Activated CD4-positive, alpha-beta T cell treated with anti-CD3 and anti-CD28 coated beads, Interleukin-2, amount 10 ng/mL, durations not matched to agents 7 days and 5 days (primary cell): Measurements from ENCODE around the gene UBE2D2. TPM values are rescaled to one million over a fixed set of nuclear protein-coding genes. Genes with fewer than 3 reads are reported as not detected.

Source experiments
- CTCF ChIA-PET: fragments of 350-600 bp; sonication (Branson Sonifier 250); formaldehyde crosslinking; loops from one replicate; lab custom pipeline; 2021; ENCODE audit warnings: antibody characterized with exemption; lab: Charles Lee
- POLR2A ChIA-PET: fragments of 350-600 bp; sonication (Branson Sonifier 250); formaldehyde crosslinking; loops from one replicate; lab custom pipeline; 2021; ENCODE audit warnings: antibody characterized with exemption; lab: Charles Lee
- DNase-seq: peaks from one replicate; pipeline ENCODE4 v3.0.0-alpha.2; 2020
- H3K27ac Mint-ChIP-seq: one replicate; pipeline ENCODE4 v1.8.0; 2021; ENCODE audit warnings: mild to moderate bottlenecking, moderate library complexity, mixed read lengths
- H3K27me3 Mint-ChIP-seq: one replicate; pipeline ENCODE4 v1.8.0; 2021; ENCODE audit warnings: mixed read lengths
- H3K36me3 Mint-ChIP-seq: one replicate; pipeline ENCODE4 v1.8.0; 2021; ENCODE audit warnings: low read depth, mixed read lengths
- H3K4me1 Mint-ChIP-seq: one replicate; pipeline ENCODE4 v1.8.0; 2021; ENCODE audit warnings: mixed read lengths
- H3K4me3 Mint-ChIP-seq: one replicate; pipeline ENCODE4 v1.8.0; 2021; ENCODE audit warnings: mild to moderate bottlenecking, moderate library complexity, mixed read lengths
- H3K9me3 Mint-ChIP-seq: one replicate; pipeline ENCODE4 v1.8.0; 2021; ENCODE audit warnings: mixed read lengths
- total RNA-seq, 2 experiments: library from RNA; stranded (reverse); gene quantifications; one replicate each; pipeline ENCODE4 v1.2.3, GENCODE V29; 2021

Gene UBE2D2
- total RNA-seq, 2 experiments from 2014 or later = 231 to 265 TPM

DNA sequence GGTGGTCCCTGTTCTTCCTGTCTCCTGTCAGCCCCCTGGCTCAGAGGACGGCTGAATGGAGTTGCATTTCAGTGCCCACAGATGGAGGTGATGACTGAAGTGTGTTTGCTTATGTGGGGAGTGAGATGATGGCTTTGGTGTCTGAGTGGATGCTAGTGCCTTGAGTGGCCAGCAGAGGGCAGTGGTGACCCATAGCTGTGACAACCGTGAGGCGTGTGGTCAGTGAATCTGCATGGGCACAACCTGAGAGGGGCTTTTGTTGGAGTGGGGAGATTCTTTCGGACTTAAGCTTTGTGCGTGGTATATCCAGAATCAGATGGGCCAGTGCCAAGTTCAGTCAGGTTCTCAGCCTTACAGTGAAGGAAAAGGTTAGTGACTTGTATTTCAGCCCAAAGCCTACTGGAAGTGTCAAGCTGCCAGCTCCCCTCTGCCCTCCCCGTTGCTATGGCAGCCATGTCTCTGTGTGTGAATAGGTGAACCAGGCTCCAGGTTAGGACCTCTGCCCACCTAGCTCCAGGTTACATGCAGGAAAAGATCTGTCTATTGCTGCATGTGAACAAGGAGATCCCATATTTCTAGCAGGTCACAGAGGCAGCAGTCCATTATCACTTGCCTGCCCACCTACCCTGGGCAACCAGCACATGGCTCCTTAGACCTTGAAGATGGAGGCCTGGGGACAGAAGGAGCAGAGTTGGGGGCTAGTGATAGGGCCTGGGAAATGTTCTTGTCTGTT lies 72.3 kb downstream of the UBE2D2 start:
- peaks cover 16% of the 10 kb centered on the region for H3K36me3 Mint-ChIP-seq
- no peak overlapping the region for H3K4me3 Mint-ChIP-seq
- H3K4me1 Mint-ChIP-seq = peaks cover 49% of the 10 kb centered on the region
- no peaks in the 10 kb centered on the region for H3K9me3 Mint-ChIP-seq
- H3K27ac Mint-ChIP-seq = no peak overlapping the region
- ChIA-PET CTCF (interaction anchor here (0.5 to 7.8 kb wide), 20 partner anchors 9 to 481 kb away, joined by 3 to 54 read pairs (median 4); partner anchors contain the start of gene PURA), POLR2A (interaction anchor here (1.1 kb wide), 1 partner anchor 56 kb away, joined by 5 read pairs; no protein-coding TSS in a partner anchor)
- DNase-seq = peak; percentile 69
- H3K27me3 Mint-ChIP-seq = no peaks in the 10 kb centered on the region

DNA sequence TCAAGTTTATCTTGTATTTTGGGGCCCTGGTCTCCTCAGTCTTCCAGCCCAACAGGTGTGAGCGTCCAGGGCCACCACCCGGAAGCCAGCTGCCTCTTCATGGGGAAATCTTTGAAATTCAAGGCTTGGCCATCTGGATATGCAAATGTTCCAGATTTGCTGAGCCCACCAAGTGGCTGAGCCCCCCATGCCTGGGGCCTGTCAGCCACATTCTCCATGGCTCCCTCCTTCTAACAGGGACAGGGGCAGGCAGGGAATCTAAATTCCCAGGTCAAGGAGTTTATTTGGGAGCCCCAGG lies 72.8 kb downstream of the UBE2D2 start:
- no peaks in the 10 kb centered on the region for H3K27me3 Mint-ChIP-seq
- H3K9me3 Mint-ChIP-seq = no peaks in the 10 kb centered on the region
- peaks cover 15% of the 10 kb centered on the region for H3K36me3 Mint-ChIP-seq
- H3K27ac Mint-ChIP-seq = no peak overlapping the region
- no peak overlapping the region for H3K4me3 Mint-ChIP-seq
- no peak for DNase-seq
- peaks cover 53% of the 10 kb centered on the region for H3K4me1 Mint-ChIP-seq
- CTCF ChIA-PET = interaction anchor here (0.7 to 7.8 kb wide), 21 partner anchors 9 to 480 kb away, joined by 3 to 54 read pairs (median 4); partner anchors contain the start of gene PURA
- POLR2A ChIA-PET = interaction anchor here (1.1 kb wide), 1 partner anchor 56 kb away, joined by 5 read pairs; no protein-coding TSS in a partner anchor

DNA sequence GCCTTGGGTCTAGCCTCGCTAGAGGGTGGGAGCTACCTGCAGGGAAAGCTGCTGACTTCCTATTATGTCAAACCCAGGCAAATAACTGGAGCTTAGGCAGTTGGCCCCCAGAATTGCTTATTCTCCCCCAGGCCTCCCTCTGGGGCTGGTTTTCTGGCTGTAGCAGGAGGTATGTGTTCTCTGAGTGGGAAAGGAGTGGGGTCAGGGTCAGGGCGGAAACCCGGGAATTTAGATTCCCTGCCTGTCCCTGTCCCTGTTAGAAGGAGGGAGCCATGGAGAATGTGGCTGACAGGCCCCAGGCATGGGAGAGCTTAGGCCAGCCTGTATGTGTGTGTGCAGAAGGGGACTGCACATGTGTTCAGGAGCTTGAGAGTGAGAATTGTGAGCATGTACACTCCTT lies 73.4 kb downstream of the UBE2D2 start:
- H3K27ac Mint-ChIP-seq = peak overlapping the region; percentile 20
- H3K9me3 Mint-ChIP-seq = no peaks in the 10 kb centered on the region
- H3K27me3 Mint-ChIP-seq = no peaks in the 10 kb centered on the region
- H3K36me3 Mint-ChIP-seq = peaks cover 12% of the 10 kb centered on the region
- H3K4me1 Mint-ChIP-seq = peaks cover 55% of the 10 kb centered on the region
- DNase-seq = no peak
- ChIA-PET CTCF (interaction anchor here (0.7 to 7.8 kb wide), 16 partner anchors 16 to 212 kb away, joined by 3 to 54 read pairs (median 4); no protein-coding TSS in a partner anchor), POLR2A (interaction anchor here (1.1 kb wide), 1 partner anchor 55 kb away, joined by 5 read pairs; no protein-coding TSS in a partner anchor)
- H3K4me3 Mint-ChIP-seq = no peak overlapping the region

DNA sequence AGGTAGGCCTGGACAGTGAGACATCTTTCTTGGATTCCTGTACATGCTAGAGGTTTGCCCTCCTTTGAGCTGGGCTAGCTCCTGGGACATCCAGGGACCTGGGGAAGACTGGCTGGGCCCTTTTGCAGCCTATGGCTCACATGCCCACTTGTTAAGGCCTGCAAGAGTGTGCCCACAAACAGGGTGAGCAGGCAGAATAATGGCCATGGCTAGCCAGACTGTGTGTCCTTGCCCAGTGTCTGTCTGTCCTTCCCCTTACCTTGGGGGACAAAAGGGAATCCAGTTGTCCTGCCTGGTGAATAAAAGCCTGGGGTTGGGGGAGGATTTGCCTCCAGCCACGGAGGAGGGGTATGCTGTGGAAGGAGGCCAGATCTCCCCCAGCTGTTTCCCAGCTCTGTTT lies 74.1 kb downstream of the UBE2D2 start:
- no peak overlapping the region for H3K4me3 Mint-ChIP-seq

DNA sequence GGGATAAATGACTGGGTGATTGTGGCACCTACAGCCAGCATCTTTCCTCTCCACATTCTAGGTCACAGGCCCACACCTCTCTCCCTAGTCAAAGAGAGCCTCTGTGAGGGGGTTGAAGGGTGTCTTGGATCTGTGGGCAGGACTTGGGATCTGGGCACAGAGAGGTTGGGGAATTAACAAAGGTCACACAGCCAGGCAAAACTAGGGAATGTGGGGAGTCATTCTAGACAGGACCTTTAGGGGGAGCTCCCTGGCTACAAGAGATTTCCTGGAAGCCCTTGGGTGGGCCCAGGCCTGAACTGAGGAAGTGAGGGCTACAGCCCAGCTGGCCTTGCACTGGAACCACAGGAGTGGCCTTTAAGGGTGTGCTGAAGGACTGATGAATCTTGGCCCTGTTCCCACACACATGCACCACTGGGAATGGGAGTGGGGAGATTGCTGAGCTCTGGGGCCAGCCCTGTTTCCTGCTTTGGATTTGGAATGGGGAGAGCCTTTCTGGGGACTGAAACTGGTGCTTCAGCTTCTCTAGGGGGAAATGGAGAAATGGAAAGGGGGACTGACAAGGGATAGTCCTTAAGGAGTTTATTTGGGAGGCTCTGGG lies 74.6 kb downstream of the UBE2D2 start:
- POLR2A ChIA-PET = interaction anchor here (0.8 kb wide), 1 partner anchor 9 kb away, joined by 3 read pairs; no protein-coding TSS in a partner anchor
- Mint-ChIP-seq H3K4me3 (peak overlapping the region; percentile 6), H3K4me1 (peaks cover 53% of the 10 kb centered on the region), H3K9me3 (no peaks in the 10 kb centered on the region), H3K27me3 (no peaks in the 10 kb centered on the region), H3K27ac (peak overlapping the region; percentile 84), H3K36me3 (peaks cover 9% of the 10 kb centered on the region)
- DNase-seq = no peak
- CTCF ChIA-PET = interaction anchor here (0.8 to 7.8 kb wide), 17 partner anchors 9 to 334 kb away, joined by 3 to 54 read pairs (median 4); partner anchors contain the start of gene STING1

More for the DNA sequence above, 74.1 kb downstream of the UBE2D2 start:
- DNase-seq = no peak
- ChIA-PET CTCF (interaction anchor here (0.9 to 7.8 kb wide), 12 partner anchors 8 to 334 kb away, joined by 3 to 54 read pairs (median 4); no protein-coding TSS in a partner anchor), POLR2A (no interaction called here)
- peaks cover 11% of the 10 kb centered on the region for H3K36me3 Mint-ChIP-seq
- no peaks in the 10 kb centered on the region for H3K9me3 Mint-ChIP-seq
- peaks cover 55% of the 10 kb centered on the region for H3K4me1 Mint-ChIP-seq
- no peaks in the 10 kb centered on the region for H3K27me3 Mint-ChIP-seq
- H3K27ac Mint-ChIP-seq = peak overlapping the region; percentile 84

DNA sequence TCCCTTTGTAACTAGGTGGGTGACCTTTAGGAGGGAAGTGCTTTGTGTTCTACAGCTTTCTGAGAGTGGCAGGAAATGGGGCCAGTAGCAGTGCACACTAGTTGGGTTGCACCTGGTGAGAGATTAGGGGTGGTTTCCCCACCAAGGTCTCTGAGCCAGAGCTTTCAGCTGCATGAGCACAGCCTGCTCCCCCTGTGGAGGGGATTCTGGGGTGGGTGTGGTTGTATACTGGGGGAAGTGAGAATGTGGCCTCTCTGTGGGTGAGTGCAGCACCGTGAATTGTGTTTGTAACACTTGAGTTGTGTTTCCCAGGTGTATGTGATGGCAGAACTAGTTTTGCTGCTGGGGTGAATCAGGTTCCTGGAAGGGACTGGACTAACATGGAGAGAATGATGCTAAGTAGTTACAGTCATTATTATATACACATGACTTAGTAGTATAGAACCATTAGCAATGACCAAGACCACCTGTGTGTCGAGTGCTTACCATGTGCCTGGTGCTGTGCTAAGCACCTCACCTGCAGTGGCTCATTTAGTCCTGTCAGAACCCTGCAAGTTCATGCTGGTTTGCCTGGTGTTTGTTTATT lies 75.2 kb downstream of the UBE2D2 start:
- Mint-ChIP-seq H3K9me3 (no peaks in the 10 kb centered on the region), H3K4me1 (peaks cover 51% of the 10 kb centered on the region), H3K27me3 (no peaks in the 10 kb centered on the region), H3K27ac (peak overlapping the region; percentile 84), H3K36me3 (peaks cover 9% of the 10 kb centered on the region), H3K4me3 (peak overlapping the region; percentile 6)
- CTCF ChIA-PET = interaction anchor here (0.6 to 7.8 kb wide), 14 partner anchors 8 to 333 kb away, joined by 3 to 54 read pairs (median 4); partner anchors contain the start of gene STING1
- POLR2A ChIA-PET = interaction anchor here (0.8 kb wide), 1 partner anchor 9 kb away, joined by 3 read pairs; no protein-coding TSS in a partner anchor
- peak; percentile 79 for DNase-seq

DNA sequence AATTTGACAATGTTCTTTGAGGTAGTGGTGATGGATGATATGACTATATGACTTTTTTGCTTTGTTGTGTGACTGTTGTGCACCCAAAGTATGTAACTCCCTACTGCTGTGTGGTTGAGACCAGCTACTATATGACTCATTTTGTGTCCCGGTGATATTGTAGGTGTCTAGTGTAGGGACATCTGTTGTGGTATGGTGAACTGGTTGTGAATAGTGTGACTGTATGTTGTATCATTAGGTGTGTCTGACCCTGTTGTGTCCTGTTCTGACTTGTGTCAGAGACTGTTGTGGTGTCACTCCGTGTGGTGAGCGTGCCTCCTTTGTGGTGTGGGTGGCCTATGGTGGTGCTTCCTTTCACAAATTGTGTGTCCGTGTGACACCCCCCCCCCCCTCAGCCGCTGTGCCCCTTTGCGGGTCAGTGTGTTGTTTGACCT lies 75.9 kb downstream of the UBE2D2 start:
- H3K4me1 Mint-ChIP-seq = peaks cover 51% of the 10 kb centered on the region
- CTCF ChIA-PET = interaction anchor here (0.6 to 7.8 kb wide), 6 partner anchors 8 to 130 kb away, joined by 3 to 54 read pairs (median 5); partner anchors contain the start of gene CXXC5
- no peaks in the 10 kb centered on the region for H3K27me3 Mint-ChIP-seq
- POLR2A ChIA-PET = interaction anchor here (0.6 kb wide), 1 partner anchor 232 kb away, joined by 7 read pairs; no protein-coding TSS in a partner anchor
- peak overlapping the region; percentile 72 for H3K27ac Mint-ChIP-seq
- H3K9me3 Mint-ChIP-seq = no peaks in the 10 kb centered on the region
- peak; percentile 51 for DNase-seq
- peaks cover 9% of the 10 kb centered on the region for H3K36me3 Mint-ChIP-seq
- no peak overlapping the region for H3K4me3 Mint-ChIP-seq

DNA sequence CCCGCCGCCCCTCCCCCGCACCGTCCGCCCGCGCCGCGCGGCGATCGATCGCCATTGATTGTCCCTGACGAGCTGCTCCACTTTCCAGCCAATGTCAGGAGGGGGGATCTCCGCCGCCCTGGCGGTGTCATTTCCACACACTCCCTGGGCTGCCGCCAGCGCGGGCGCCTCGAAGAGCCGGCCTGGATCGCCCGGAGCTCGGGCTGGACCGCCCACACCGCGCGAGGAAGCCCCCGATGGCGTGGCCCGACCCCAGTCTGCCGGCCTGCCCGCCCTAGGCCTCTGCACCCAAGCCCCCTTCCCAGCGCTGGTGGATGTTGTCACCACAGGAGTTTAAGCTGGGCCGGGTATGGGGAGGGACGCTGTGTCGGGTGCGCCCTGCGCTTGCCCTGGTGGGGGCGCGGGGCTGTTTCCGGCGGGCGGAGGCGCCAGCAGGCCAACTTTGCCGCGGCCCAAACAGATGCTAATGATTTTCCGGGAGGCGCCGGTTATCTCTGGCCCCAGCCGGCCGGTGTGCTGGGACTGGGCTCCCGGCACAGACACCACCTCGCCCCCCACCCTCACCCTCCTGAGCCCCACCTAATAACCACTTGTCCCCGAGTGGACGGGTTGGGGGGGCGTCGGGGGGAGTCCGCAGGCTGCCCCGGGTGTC lies 76.4 kb downstream of the UBE2D2 start:
- Mint-ChIP-seq H3K4me1 (peaks cover 47% of the 10 kb centered on the region), H3K27ac (peak overlapping the region; percentile 80), H3K4me3 (no peak overlapping the region), H3K27me3 (no peaks in the 10 kb centered on the region), H3K9me3 (no peaks in the 10 kb centered on the region), H3K36me3 (peaks cover 9% of the 10 kb centered on the region)
- POLR2A ChIA-PET = interaction anchor here (0.6 kb wide), 1 partner anchor 232 kb away, joined by 7 read pairs; no protein-coding TSS in a partner anchor
- DNase-seq = no peak
- CTCF ChIA-PET = interaction anchor here (1.5 to 7.8 kb wide), 5 partner anchors 10 to 129 kb away, joined by 4 to 54 read pairs (median 6); partner anchors contain the start of gene CXXC5

DNA sequence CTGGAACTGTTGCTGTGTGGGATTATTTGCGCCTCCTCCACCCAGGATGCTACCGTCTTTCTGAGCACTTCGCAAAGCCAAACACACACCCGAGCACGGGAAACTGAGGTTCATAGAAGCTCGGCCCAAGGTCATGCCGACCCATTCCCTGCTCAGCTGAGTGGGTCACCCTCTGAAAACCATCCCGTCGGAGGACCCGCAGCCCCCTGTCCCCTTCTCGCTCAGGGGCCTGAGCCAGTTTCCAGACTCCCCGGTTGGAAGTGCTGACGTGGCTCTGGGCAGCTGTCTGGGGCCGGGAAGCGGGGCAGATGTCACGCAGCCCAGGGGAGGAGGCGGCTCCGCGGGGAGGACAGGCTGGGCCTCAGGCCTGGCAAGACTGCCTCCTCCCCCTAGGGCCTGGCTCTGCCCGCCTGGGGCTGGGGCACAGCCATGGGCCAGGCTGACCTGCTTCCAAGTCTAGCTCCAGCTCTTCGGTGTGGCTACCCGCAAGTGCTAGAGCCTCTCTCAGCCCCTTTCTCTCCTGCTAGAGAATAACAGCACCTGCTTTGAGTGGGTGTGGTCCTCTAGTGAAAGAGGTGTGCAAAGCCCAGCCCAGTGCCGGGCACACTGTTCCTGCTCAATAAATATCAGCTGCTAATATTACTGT lies 77.1 kb downstream of the UBE2D2 start:
- H3K4me1 Mint-ChIP-seq = peaks cover 44% of the 10 kb centered on the region
- H3K27me3 Mint-ChIP-seq = no peaks in the 10 kb centered on the region
- no peak overlapping the region for H3K4me3 Mint-ChIP-seq
- peak overlapping the region; percentile 80 for H3K27ac Mint-ChIP-seq
- CTCF ChIA-PET = interaction anchor here (1.1 to 7.8 kb wide), 6 partner anchors 10 to 129 kb away, joined by 3 to 54 read pairs (median 6); partner anchors contain the start of gene CXXC5
- H3K9me3 Mint-ChIP-seq = no peaks in the 10 kb centered on the region
- H3K36me3 Mint-ChIP-seq = peaks cover 9% of the 10 kb centered on the region
- DNase-seq = no peak
- POLR2A ChIA-PET = no interaction called here

DNA sequence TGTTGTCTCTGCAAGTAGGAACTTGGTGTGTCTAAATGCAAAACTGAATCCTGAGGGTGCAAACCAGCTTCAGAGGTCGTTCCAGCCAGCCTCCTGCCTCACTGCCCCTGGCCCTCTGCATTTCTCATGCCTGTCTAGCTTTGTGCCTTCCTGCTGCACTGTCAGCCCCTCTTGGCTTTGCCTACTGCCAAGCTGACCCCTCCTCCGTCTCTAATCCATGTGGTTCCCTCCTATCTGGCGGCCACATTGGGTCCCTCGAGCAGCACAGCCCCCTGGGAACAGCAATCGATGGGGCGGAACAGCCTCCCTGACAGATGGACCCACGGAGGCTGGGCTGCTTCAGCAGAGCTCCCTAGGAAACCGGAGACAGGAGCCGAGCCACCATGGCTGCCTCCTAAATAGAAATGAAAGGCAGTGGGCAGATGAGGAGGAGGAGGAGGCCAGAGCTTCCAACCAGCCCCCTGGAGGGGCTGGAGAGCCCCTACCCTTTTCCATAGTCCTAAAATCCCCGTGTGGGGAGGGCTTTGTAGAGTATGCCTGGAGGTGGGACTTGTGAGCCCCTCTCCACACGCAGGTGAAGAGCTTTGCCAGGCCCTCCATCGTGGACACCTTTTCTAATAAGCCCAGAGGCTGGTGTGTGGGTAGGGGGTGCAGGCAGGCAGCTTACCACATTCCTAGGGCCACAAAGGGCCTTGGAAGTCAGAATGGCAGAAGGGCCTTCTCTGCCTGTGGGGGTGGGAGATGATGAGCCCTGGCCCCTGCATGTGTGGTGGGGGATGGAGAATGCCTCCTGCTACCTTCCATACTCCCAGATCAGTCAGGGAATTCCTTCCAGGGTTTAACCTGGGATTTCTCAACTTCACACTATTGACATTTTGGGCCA lies 77.8 kb downstream of the UBE2D2 start:
- no peak for DNase-seq
- Mint-ChIP-seq H3K27me3 (peaks cover 2% of the 10 kb centered on the region), H3K9me3 (no peaks in the 10 kb centered on the region), H3K36me3 (peaks cover 9% of the 10 kb centered on the region), H3K27ac (no peak overlapping the region), H3K4me3 (no peak overlapping the region), H3K4me1 (peaks cover 41% of the 10 kb centered on the region)
- CTCF ChIA-PET = interaction anchor here (1.1 to 7.8 kb wide), 6 partner anchors 9 to 128 kb away, joined by 3 to 54 read pairs (median 6); partner anchors contain the start of gene CXXC5
- POLR2A ChIA-PET = no interaction called here
